Endothelial cell of umbilical vein (primary cell): ENCODE measurements around the gene PPP2R2C.

Experiments used
- EZH2 ChIP-seq: IDR thresholded peaks from 2 replicates; pipeline ENCODE4 v1.6.1; 2012; ENCODE audit warnings: borderline replicate concordance, low read depth, mild to moderate bottlenecking, moderate library complexity, low read length, inconsistent platforms; ENCODE audit not compliant: severe bottlenecking
- POLR2A ChIP-seq: IDR thresholded peaks from 2 replicates; pipeline ENCODE4 v1.6.1; 2012; ENCODE audit warnings: low read depth, mild to moderate bottlenecking, control low read depth, low read length
- POLR2AphosphoS5 ChIP-seq: IDR thresholded peaks from 2 replicates; pipeline ENCODE4 v1.6.1; 2012; ENCODE audit warnings: low read depth, mild to moderate bottlenecking, control low read depth, low read length, moderate library complexity; ENCODE audit not compliant: insufficient read depth
- TF ChIP-seq, protein P1 (sequence below), 2 donors: IDR thresholded peaks; 1 replicate in 1 of 2; 2 replicates in 1 of 2; pipeline ENCODE4 v1.5.1; 2011; ENCODE audit warnings: low read length in 2 of 2, mild to moderate bottlenecking in 2 of 2, moderate library complexity in 2 of 2, control low read depth in 1 of 2, inconsistent platforms in 1 of 2, low read depth in 1 of 2; ENCODE audit not compliant: insufficient read depth in 1 of 2; ENCODE audit errors: extremely low read depth in 1 of 2
- TF ChIP-seq, protein P2 (sequence below): IDR thresholded peaks from 2 replicates; pipeline ENCODE4 v1.6.1; 2011; ENCODE audit not compliant: insufficient read depth, insufficient read length

DNA sequence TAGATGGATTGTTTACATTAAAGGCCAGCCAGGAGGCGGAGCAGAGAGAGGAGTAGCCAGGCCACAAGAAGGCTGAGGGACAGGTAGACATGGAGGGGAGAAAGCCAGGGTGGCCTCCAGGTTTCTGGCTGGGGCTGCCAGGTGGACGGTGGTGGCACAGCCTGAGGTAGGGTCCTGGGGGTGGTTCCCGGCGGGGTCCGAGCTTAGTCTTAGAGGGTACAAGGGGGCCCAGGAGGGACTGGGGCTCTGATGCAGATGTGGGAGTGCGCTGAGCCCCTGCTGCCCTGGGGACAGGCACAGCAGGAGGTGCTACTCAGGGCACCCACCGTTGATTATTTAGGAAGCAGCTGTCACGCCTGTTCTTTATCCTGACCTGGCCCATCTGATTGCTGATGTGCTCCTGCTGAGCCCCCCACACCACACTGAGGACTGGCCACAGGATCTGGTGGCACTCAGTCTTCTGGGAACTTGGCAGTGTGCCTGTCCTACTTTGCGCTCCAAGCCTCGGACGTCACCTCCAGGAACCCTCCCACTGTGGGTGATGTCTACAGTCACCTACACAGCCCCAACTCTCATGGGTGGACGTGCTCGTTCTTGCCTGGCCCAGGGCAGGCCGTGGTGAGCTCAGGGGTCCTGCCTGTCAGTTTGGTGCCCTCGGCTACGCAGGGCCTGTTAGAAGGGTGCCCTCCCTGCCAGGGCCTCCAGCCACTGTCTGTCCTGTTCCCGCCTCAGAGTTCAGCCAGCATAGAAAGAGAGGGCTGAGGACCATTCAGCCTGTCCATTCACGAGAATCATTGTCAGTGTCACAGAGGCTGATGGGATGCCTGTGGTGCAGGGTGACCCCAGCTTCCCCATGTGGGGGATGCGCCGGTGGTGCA lies 190.7 kb downstream of the PPP2R2C start:
- TF ChIP-seq, protein P1, sequence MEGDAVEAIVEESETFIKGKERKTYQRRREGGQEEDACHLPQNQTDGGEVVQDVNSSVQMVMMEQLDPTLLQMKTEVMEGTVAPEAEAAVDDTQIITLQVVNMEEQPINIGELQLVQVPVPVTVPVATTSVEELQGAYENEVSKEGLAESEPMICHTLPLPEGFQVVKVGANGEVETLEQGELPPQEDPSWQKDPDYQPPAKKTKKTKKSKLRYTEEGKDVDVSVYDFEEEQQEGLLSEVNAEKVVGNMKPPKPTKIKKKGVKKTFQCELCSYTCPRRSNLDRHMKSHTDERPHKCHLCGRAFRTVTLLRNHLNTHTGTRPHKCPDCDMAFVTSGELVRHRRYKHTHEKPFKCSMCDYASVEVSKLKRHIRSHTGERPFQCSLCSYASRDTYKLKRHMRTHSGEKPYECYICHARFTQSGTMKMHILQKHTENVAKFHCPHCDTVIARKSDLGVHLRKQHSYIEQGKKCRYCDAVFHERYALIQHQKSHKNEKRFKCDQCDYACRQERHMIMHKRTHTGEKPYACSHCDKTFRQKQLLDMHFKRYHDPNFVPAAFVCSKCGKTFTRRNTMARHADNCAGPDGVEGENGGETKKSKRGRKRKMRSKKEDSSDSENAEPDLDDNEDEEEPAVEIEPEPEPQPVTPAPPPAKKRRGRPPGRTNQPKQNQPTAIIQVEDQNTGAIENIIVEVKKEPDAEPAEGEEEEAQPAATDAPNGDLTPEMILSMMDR (IDR thresholded peaks at IDR 0.05; ENCODE audit: extremely low read depth in 1 of 2, insufficient read depth in 1 of 2, low read depth in 1 of 2, low read length in 2 of 2): no peak
- TF ChIP-seq POLR2AphosphoS5: no peak
- no peak for TF ChIP-seq EZH2
- TF ChIP-seq POLR2A: no peak
- TF ChIP-seq, protein P2, sequence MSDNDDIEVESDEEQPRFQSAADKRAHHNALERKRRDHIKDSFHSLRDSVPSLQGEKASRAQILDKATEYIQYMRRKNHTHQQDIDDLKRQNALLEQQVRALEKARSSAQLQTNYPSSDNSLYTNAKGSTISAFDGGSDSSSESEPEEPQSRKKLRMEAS: no peak
